Liver (tissue), 3 donors: ENCODE measurements around the gene CD180.

ENCODE experiments used
- CTCF ChIP-seq: fragments of 150-350 bp; IDR thresholded peaks from 2 replicates; pipeline ENCODE4 v1.5.1; 2017; ENCODE audit warnings: improper control_type of control experiment, low read depth, low read length; ENCODE audit not compliant: missing input control
- FOXA1 ChIP-seq: IDR thresholded peaks from 2 replicates; pipeline ENCODE4 v1.6.1; 2016; ENCODE audit warnings: antibody characterized with exemption
- GABPA ChIP-seq, 2 donors: IDR thresholded peaks in 1 of 2; conservative IDR thresholded peaks in 1 of 2; 2 replicates each; pipeline ENCODE4 v1.6.1; 2016; ENCODE audit warnings: antibody characterized with exemption in 2 of 2, mild to moderate bottlenecking in 1 of 2, moderate library complexity in 1 of 2
- JUND ChIP-seq, 2 donors: IDR thresholded peaks; 2 replicates each; pipeline ENCODE4 v1.6.1; 2016; ENCODE audit warnings: antibody characterized with exemption in 2 of 2
- RAD21 ChIP-seq, 2 donors: IDR thresholded peaks; 2 replicates each; pipeline ENCODE4 v1.6.1; 2016; ENCODE audit warnings: antibody characterized with exemption in 2 of 2, mild to moderate bottlenecking in 2 of 2
- TAF1 ChIP-seq: conservative IDR thresholded peaks from 2 replicates; pipeline ENCODE4 v1.6.1; 2016; ENCODE audit warnings: antibody characterized with exemption, mild to moderate bottlenecking
- YY1 ChIP-seq: IDR thresholded peaks from 2 replicates; pipeline ENCODE4 v1.6.1; 2016; ENCODE audit warnings: antibody characterized with exemption, mild to moderate bottlenecking
- TF ChIP-seq, protein P1 (sequence below): IDR thresholded peaks from 2 replicates; pipeline ENCODE4 v1.6.1; 2016; ENCODE audit warnings: antibody characterized with exemption
- donor health status: healthy.
- donor health status: healthy.

GRCh38 chr5:67197536-67197935, 937 bp upstream of the CD180 start:
- no peak for TF ChIP-seq CTCF
- TF ChIP-seq JUND (IDR thresholded peaks at IDR 0.05): no peak
- TF ChIP-seq GABPA (IDR thresholded peaks at IDR 0.05 in 1 of 2, conservative IDR thresholded peaks at IDR 0.05 in 1 of 2): no peak
- TF ChIP-seq, protein P1, sequence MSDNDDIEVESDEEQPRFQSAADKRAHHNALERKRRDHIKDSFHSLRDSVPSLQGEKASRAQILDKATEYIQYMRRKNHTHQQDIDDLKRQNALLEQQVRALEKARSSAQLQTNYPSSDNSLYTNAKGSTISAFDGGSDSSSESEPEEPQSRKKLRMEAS: no peak
- TF ChIP-seq YY1: no peak
- TF ChIP-seq FOXA1: no peak
- TF ChIP-seq TAF1: no peak
- TF ChIP-seq RAD21 (IDR thresholded peaks at IDR 0.05): no peak
